Measurements from ENCODE around the gene GARIN5B.
"Not testable (repeated sequence)": the region's sequence is repeated elsewhere in the genome, so short reads cannot be mapped to it uniquely, and the experiment has no call there.

DNA sequence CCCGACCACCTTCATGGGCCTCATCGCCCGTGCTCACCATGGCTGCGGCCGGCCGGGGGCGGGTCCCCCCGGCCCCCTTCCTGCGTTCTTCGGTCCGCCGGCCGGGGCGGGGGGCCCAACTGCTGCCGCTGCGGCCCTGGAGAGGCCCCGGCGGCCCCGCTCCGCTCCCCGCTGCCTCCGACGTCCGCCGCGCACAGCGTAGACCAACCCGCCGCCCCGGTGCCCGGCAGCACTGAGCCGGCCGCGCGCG lies 44.4 kb upstream of the GARIN5B start, which contains the start of gene UBE2S:
- TF ChIP-seq, protein P1, sequence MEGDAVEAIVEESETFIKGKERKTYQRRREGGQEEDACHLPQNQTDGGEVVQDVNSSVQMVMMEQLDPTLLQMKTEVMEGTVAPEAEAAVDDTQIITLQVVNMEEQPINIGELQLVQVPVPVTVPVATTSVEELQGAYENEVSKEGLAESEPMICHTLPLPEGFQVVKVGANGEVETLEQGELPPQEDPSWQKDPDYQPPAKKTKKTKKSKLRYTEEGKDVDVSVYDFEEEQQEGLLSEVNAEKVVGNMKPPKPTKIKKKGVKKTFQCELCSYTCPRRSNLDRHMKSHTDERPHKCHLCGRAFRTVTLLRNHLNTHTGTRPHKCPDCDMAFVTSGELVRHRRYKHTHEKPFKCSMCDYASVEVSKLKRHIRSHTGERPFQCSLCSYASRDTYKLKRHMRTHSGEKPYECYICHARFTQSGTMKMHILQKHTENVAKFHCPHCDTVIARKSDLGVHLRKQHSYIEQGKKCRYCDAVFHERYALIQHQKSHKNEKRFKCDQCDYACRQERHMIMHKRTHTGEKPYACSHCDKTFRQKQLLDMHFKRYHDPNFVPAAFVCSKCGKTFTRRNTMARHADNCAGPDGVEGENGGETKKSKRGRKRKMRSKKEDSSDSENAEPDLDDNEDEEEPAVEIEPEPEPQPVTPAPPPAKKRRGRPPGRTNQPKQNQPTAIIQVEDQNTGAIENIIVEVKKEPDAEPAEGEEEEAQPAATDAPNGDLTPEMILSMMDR (IDR thresholded peaks at IDR 0.05): not testable (repeated sequence)
- peak; percentile 99 for TF ChIP-seq POLR2A (IDR thresholded peaks at IDR 0.05; ENCODE audit: low read length)
- TF ChIP-seq, protein P2, sequence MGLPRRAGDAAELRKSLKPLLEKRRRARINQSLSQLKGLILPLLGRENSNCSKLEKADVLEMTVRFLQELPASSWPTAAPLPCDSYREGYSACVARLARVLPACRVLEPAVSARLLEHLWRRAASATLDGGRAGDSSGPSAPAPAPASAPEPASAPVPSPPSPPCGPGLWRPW (IDR thresholded peaks at IDR 0.05): not testable (repeated sequence)
- TF ChIP-seq, protein P3, sequence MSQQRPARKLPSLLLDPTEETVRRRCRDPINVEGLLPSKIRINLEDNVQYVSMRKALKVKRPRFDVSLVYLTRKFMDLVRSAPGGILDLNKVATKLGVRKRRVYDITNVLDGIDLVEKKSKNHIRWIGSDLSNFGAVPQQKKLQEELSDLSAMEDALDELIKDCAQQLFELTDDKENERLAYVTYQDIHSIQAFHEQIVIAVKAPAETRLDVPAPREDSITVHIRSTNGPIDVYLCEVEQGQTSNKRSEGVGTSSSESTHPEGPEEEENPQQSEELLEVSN (IDR thresholded peaks at IDR 0.05; ENCODE audit: borderline replicate concordance, low read depth): not testable (repeated sequence)
- TF ChIP-seq NFE2L2 (conservative IDR thresholded peaks at IDR 0.05; ENCODE audit: low read length); ZNF302 (CRISPR knock-in tag; IDR thresholded peaks at IDR 0.05); POLR2AphosphoS2 (conservative IDR thresholded peaks at IDR 0.05; ENCODE audit: low read length); SMC3 (IDR thresholded peaks at IDR 0.05): not testable (repeated sequence)
- TF ChIP-seq, protein P4, sequence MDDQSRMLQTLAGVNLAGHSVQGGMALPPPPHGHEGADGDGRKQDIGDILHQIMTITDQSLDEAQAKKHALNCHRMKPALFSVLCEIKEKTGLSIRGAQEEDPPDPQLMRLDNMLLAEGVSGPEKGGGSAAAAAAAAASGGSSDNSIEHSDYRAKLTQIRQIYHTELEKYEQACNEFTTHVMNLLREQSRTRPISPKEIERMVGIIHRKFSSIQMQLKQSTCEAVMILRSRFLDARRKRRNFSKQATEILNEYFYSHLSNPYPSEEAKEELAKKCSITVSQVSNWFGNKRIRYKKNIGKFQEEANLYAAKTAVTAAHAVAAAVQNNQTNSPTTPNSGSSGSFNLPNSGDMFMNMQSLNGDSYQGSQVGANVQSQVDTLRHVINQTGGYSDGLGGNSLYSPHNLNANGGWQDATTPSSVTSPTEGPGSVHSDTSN (IDR thresholded peaks at IDR 0.05): peak; percentile 75; the same call in 1 of the 2 replicates

All from A549 (cell line).